ENCODE measurements around the gene KIRREL2. TPM values are rescaled to one million over a fixed set of nuclear protein-coding genes. Genes with fewer than 3 reads are reported as not detected.
"Not testable (repeated sequence)": the region's sequence is repeated elsewhere in the genome, so short reads cannot be mapped to it uniquely, and the experiment has no call there.

The KIRREL2 gene
- polyA plus RNA-seq, 3 donors, result not detected

GRCh38 chr19:35832054-35832453 lies 24.7 kb upstream of the KIRREL2 start:
- Mint-ChIP-seq H3K4me3 (no peak overlapping the region), H3K27ac (no peak overlapping the region), H3K36me3 (no peaks in the 10 kb centered on the region), H3K4me1 (no peaks in the 10 kb centered on the region), H3K27me3 (ENCODE audit: low read depth in 3 of 3) (peaks cover 0 to 25% (median 16%) of the 10 kb centered on the region in 3 donors), H3K9me3 (no peaks in the 10 kb centered on the region)
- H3K27ac ChIP-seq (ENCODE audit: low read depth in 1 of 2, low read length in 2 of 2), result no peak overlapping the region
- TF ChIP-seq CTCF (IDR thresholded peaks at IDR 0.05), result no peak
- H3K9me3 ChIP-seq (replicated peaks in 1 of 2; ENCODE audit: control insufficient read depth in 1 of 2, insufficient read depth in 1 of 2, low read length in 2 of 2), result no peaks in the 10 kb centered on the region
- no peaks in the 10 kb centered on the region for H3K79me2 ChIP-seq (ENCODE audit: insufficient read depth, low read length)
- H3K4me2 ChIP-seq (replicated peaks; ENCODE audit: extremely low read depth, low read length, poor library complexity, severe bottlenecking), result no peak overlapping the region
- H3K27me3 ChIP-seq (ENCODE audit: control insufficient read depth in 2 of 2, insufficient read depth in 2 of 2, low read length in 2 of 2), result no peaks in the 10 kb centered on the region
- intact Hi-C loops (cut with micrococcal nuclease), result no loop called here
- no peaks in the 10 kb centered on the region for H3K4me1 ChIP-seq (ENCODE audit: control insufficient read depth in 1 of 2, insufficient read depth in 2 of 2, low read length in 2 of 2)
- no peaks in the 10 kb centered on the region for H3K36me3 ChIP-seq (replicated peaks in 1 of 2; ENCODE audit: control insufficient read depth in 1 of 2, insufficient read depth in 2 of 2, low read length in 2 of 2)
- no peaks in the 10 kb centered on the region for H4K20me1 ChIP-seq (ENCODE audit: insufficient read depth, low read length)
- H3K4me3 ChIP-seq (replicated peaks in 1 of 3; ENCODE audit: low read depth in 2 of 3, low read length in 3 of 3), result no peak overlapping the region
- WGBS (ENCODE audit: insufficient coverage), result 81% methylated on average over 3 of the region's 4 CpGs
- DNase-seq, result no peak
- H2AFZ ChIP-seq (ENCODE audit: insufficient read depth, low read depth, low read length, poor library complexity, severe bottlenecking), result no peak overlapping the region
- no peak overlapping the region for H3K9ac ChIP-seq (ENCODE audit: insufficient read depth, low read length, poor library complexity, severe bottlenecking)

GRCh38 chr19:35833972-35834371 lies 22.7 kb upstream of the KIRREL2 start:
- no peaks in the 10 kb centered on the region for H3K36me3 Mint-ChIP-seq
- intact Hi-C loops (cut with micrococcal nuclease), result no loop called here
- H3K27ac Mint-ChIP-seq, result no peak overlapping the region
- Histone ChIP-seq H2AFZ (ENCODE audit: insufficient read depth, low read depth, low read length, poor library complexity, severe bottlenecking) (no peak overlapping the region), H3K4me3 (replicated peaks in 1 of 3; ENCODE audit: low read depth in 2 of 3, low read length in 3 of 3) (no peak overlapping the region), H3K27ac (ENCODE audit: low read depth in 1 of 2, low read length in 2 of 2) (no peak overlapping the region), H3K9me3 (replicated peaks in 1 of 2; ENCODE audit: control insufficient read depth in 1 of 2, insufficient read depth in 1 of 2, low read length in 2 of 2) (peaks cover 2 to 6% of the 10 kb centered on the region in 2 donors), H3K79me2 (ENCODE audit: insufficient read depth, low read length) (no peaks in the 10 kb centered on the region), H3K4me1 (ENCODE audit: control insufficient read depth in 1 of 2, insufficient read depth in 2 of 2, low read length in 2 of 2) (no peaks in the 10 kb centered on the region), H3K9ac (ENCODE audit: insufficient read depth, low read length, poor library complexity, severe bottlenecking) (no peak overlapping the region), H4K20me1 (ENCODE audit: insufficient read depth, low read length) (no peaks in the 10 kb centered on the region), H3K36me3 (replicated peaks in 1 of 2; ENCODE audit: control insufficient read depth in 1 of 2, insufficient read depth in 2 of 2, low read length in 2 of 2) (no peaks in the 10 kb centered on the region), H3K4me2 (replicated peaks; ENCODE audit: extremely low read depth, low read length, poor library complexity, severe bottlenecking) (no peak overlapping the region), H3K27me3 (ENCODE audit: control insufficient read depth in 2 of 2, insufficient read depth in 2 of 2, low read length in 2 of 2) (no peaks in the 10 kb centered on the region)
- WGBS (ENCODE audit: insufficient coverage), result 60% methylated on average over 3 of the region's 7 CpGs
- H3K4me1 Mint-ChIP-seq, result no peaks in the 10 kb centered on the region
- DNase-seq, result no peak
- peaks cover 0 to 27% (median 18%) of the 10 kb centered on the region in 3 donors for H3K27me3 Mint-ChIP-seq (ENCODE audit: low read depth in 3 of 3)
- no peak overlapping the region for H3K4me3 Mint-ChIP-seq
- TF ChIP-seq CTCF (IDR thresholded peaks at IDR 0.05), result no peak
- peaks cover 0 to 7% (median 2%) of the 10 kb centered on the region in 7 donors for H3K9me3 Mint-ChIP-seq

- DNase-seq; H3K27ac Mint-ChIP-seq; H3K27me3 ChIP-seq (ENCODE audit: control insufficient read depth in 2 of 2, insufficient read depth in 2 of 2, low read length in 2 of 2); H3K36me3 ChIP-seq (replicated peaks in 1 of 2; ENCODE audit: control insufficient read depth in 1 of 2, insufficient read depth in 2 of 2, low read length in 2 of 2); H3K4me1 Mint-ChIP-seq; H2AFZ ChIP-seq (ENCODE audit: insufficient read depth, low read depth, low read length, poor library complexity, severe bottlenecking); H4K20me1 ChIP-seq (ENCODE audit: insufficient read depth, low read length); H3K4me1 ChIP-seq (ENCODE audit: control insufficient read depth in 1 of 2, insufficient read depth in 2 of 2, low read length in 2 of 2); H3K4me2 ChIP-seq (replicated peaks; ENCODE audit: extremely low read depth, low read length, poor library complexity, severe bottlenecking); H3K36me3 Mint-ChIP-seq; intact Hi-C loops (cut with micrococcal nuclease); H3K79me2 ChIP-seq (ENCODE audit: insufficient read depth, low read length); H3K4me3 ChIP-seq (replicated peaks in 1 of 3; ENCODE audit: low read depth in 2 of 3, low read length in 3 of 3); H3K9ac ChIP-seq (ENCODE audit: insufficient read depth, low read length, poor library complexity, severe bottlenecking); H3K4me3 Mint-ChIP-seq; H3K27ac ChIP-seq (ENCODE audit: low read depth in 1 of 2, low read length in 2 of 2): not testable (repeated sequence)
- WGBS (ENCODE audit: insufficient coverage), result 73% methylated on average over 11 of the region's 11 CpGs
- Mint-ChIP-seq H3K27me3 (ENCODE audit: low read depth in 3 of 3) (peaks cover 5 to 20% (median 16%) of the 10 kb centered on the region in 3 donors), H3K9me3 (peaks cover 0 to 16% (median 4%) of the 10 kb centered on the region in 7 donors)
- H3K9me3 ChIP-seq (replicated peaks in 1 of 2; ENCODE audit: control insufficient read depth in 1 of 2, insufficient read depth in 1 of 2, low read length in 2 of 2), result peaks cover 6 to 13% of the 10 kb centered on the region in 2 donors
Measured at GRCh38 chr19:35836096-35836495, 20.6 kb upstream of the KIRREL2 start.

All from CD14-positive monocyte (primary cell).